ENCODE measurements around the gene ZNF333. TPM values are rescaled to one million over a fixed set of nuclear protein-coding genes. Genes with fewer than 3 reads are reported as not detected.

The ZNF333 gene
- total and polyA plus RNA-seq, 2 donors (not counting 3 experiments of a cell fraction or from before 2014, with no cell fraction given) = 11.1 to 19.7 TPM

DNA sequence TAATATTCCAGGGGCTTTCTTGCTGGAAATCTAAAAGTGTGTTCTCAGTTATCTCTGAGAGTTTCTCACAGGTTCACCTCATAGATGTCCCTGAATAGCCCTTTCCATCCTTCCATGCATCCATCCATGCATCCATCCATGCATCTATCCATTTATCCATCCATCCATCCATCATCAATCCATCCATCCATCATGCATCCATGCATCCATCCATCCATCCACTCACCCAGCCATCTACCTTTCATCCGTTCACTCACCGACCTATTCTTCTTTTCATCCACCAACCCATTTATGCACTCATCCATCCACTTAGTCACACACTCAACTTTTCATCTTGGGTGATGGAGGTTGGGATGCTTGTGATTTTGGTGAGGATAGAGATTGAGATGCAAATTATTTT lies 7.8 kb upstream of the ZNF333 start:
- H4K20me1 ChIP-seq (replicated peaks; ENCODE audit: control insufficient read depth, extremely low read depth, insufficient read depth, low read length) = no peaks in the 10 kb centered on the region
- peaks cover 0 to 2% of the 10 kb centered on the region in 2 experiments for H3K27me3 ChIP-seq (ENCODE audit: control insufficient read depth in 2 of 2, insufficient read depth in 2 of 2, low read length in 2 of 2)
- H3K4me1 ChIP-seq (ENCODE audit: control insufficient read depth, extremely low read depth, insufficient read depth, low read length) = no peaks in the 10 kb centered on the region
- no peak overlapping the region for H3K27ac ChIP-seq (ENCODE audit: insufficient read depth, low read depth, low read length)
- no peak for FAIRE-seq
- no TSS peak for BruUV-seq (replicated peaks)
- H3K9me1 ChIP-seq (replicated peaks; ENCODE audit: control insufficient read depth, extremely low read depth, insufficient read depth, low read length) = no peaks in the 10 kb centered on the region
- no peak overlapping the region for H2AFZ ChIP-seq (ENCODE audit: low read depth, low read length)
- no peak for DNase-seq (ENCODE audit: low read depth, low spot score)
- intact Hi-C loops (cut with micrococcal nuclease) = no loop called here
- ChIA-PET POLR2A (no interaction called here), CTCF (interaction anchor here (9.8 kb wide), 1 partner anchor 106 kb away, joined by 342 read pairs; the partner anchor contains the start of gene NDUFB7)
- H3K4me2 ChIP-seq (ENCODE audit: insufficient read depth, low read length) = no peak overlapping the region
- no peaks in the 10 kb centered on the region for H3K36me3 ChIP-seq (ENCODE audit: control insufficient read depth in 2 of 2, extremely low read depth in 1 of 2, insufficient read depth in 2 of 2, low read length in 2 of 2)
- no peak overlapping the region for H3K4me3 ChIP-seq (replicated peaks in 1 of 3; ENCODE audit: insufficient read depth in 1 of 3, low read depth in 1 of 3, low read length in 3 of 3)
- TF ChIP-seq POLR2AphosphoS5 (IDR thresholded peaks at IDR 0.05; ENCODE audit: insufficient read depth, low read depth, low read length) (no peak), MYC (IDR thresholded peaks at IDR 0.05; ENCODE audit: low read depth, low read length) (no peak), GATA2 (IDR thresholded peaks at IDR 0.05; ENCODE audit: insufficient read depth, insufficient read length, low read depth, low read length) (no peak), EZH2 (IDR thresholded peaks at IDR 0.05; ENCODE audit: borderline replicate concordance, low read depth, low read length, severe bottlenecking) (no peak), FOS (IDR thresholded peaks at IDR 0.05; ENCODE audit: borderline replicate concordance, insufficient read depth, low read length) (no peak), JUN (IDR thresholded peaks at IDR 0.05; ENCODE audit: borderline replicate concordance, insufficient read depth, insufficient read length, low read depth) (no peak)
- TF ChIP-seq, protein P1, sequence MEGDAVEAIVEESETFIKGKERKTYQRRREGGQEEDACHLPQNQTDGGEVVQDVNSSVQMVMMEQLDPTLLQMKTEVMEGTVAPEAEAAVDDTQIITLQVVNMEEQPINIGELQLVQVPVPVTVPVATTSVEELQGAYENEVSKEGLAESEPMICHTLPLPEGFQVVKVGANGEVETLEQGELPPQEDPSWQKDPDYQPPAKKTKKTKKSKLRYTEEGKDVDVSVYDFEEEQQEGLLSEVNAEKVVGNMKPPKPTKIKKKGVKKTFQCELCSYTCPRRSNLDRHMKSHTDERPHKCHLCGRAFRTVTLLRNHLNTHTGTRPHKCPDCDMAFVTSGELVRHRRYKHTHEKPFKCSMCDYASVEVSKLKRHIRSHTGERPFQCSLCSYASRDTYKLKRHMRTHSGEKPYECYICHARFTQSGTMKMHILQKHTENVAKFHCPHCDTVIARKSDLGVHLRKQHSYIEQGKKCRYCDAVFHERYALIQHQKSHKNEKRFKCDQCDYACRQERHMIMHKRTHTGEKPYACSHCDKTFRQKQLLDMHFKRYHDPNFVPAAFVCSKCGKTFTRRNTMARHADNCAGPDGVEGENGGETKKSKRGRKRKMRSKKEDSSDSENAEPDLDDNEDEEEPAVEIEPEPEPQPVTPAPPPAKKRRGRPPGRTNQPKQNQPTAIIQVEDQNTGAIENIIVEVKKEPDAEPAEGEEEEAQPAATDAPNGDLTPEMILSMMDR (IDR thresholded peaks at IDR 0.05; ENCODE audit: extremely low read depth in 1 of 2, insufficient read depth in 1 of 2, low read depth in 1 of 2, low read length in 2 of 2) = no peak
- TF ChIP-seq, protein P2, sequence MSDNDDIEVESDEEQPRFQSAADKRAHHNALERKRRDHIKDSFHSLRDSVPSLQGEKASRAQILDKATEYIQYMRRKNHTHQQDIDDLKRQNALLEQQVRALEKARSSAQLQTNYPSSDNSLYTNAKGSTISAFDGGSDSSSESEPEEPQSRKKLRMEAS (IDR thresholded peaks at IDR 0.05; ENCODE audit: insufficient read depth, insufficient read length) = no peak
- H3K9me3 ChIP-seq (replicated peaks; ENCODE audit: control insufficient read depth, insufficient read depth, low read length) = no peaks in the 10 kb centered on the region
- dilution Hi-C loops (cut with MboI; ENCODE audit: extremely low pct_ligation_motif_present, low sequenced_read_pairs) = no loop called here
- no peak overlapping the region for H3K9ac ChIP-seq (replicated peaks; ENCODE audit: extremely low read depth, insufficient read depth, low read length)
- no peaks in the 10 kb centered on the region for H3K79me2 ChIP-seq (ENCODE audit: control insufficient read depth, insufficient read depth, low read length)
